ENCODE data around the gene STAC2. TPM values are rescaled to one million over a fixed set of nuclear protein-coding genes. Genes with fewer than 3 reads are reported as not detected.

Gene STAC2
- total RNA-seq, 1 experiment from 2014 or later: 1.3 TPM

DNA sequence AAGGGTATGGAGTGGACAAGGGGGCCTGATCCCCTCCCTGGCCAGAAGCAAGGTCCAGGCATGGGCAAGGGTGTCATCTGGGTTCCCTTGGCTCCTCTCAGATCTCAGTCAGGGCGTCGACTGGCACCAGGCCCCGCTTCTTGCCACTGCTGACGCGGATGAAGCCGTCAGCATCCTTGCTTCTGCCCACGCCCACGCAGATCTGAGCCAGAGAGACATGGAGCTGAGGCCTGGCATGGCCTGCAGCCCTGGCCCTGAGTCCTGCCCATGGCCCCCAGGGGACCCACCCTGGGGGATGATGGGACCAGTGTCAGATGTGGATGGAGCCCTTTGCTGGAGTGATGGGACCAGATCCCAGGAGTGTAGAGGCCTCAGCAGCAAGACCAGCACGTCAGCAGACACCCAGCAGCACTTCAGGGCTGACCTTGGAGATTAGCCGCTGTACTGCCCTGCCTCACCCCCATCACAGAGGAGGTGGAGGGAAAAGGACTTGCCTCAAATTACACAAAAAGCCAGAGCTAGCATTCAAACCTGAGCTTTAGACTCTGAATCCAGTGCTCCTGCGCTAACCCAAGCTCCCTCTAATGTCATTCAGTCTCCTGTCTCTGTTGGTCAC lies 13.4 kb downstream of the STAC2 start:
- intact Hi-C loops (cut with micrococcal nuclease; ENCODE audit: unreplicated experiment): no loop called here
- no TSS peak for BruUV-seq (replicated peaks)
- DNase-seq (ENCODE audit: low spot score): no peak
- no peaks in the 10 kb centered on the region for H3K27me3 ChIP-seq (replicated peaks; ENCODE audit: insufficient read depth, low read depth, low read length, poor library complexity)
- H3K4me1 ChIP-seq (ENCODE audit: insufficient read depth, low read length, poor library complexity, severe bottlenecking): peaks cover 19% of the 10 kb centered on the region
- CTCF ChIA-PET: no interaction called here
- no peak overlapping the region for H3K27ac ChIP-seq (ENCODE audit: low read depth, low read length, poor library complexity, severe bottlenecking)
- no peak overlapping the region for H3K4me3 ChIP-seq (ENCODE audit: low read depth, low read length, poor library complexity, severe bottlenecking)
- no peaks in the 10 kb centered on the region for H3K9me3 ChIP-seq (ENCODE audit: low read depth, low read length, poor library complexity, severe bottlenecking)
- TF ChIP-seq EZH2 (IDR thresholded peaks at IDR 0.05; ENCODE audit: borderline replicate concordance, low read depth, low read length, poor library complexity, severe bottlenecking) (no peak), CTCF (conservative IDR thresholded peaks at IDR 0.05; ENCODE audit: low read depth, low read length) (no peak)
- no peaks in the 10 kb centered on the region for H3K36me3 ChIP-seq (ENCODE audit: insufficient read depth, low read length, poor library complexity, severe bottlenecking)
- POLR2A ChIA-PET (ENCODE audit: low non-redundant PET): no interaction called here

DNA sequence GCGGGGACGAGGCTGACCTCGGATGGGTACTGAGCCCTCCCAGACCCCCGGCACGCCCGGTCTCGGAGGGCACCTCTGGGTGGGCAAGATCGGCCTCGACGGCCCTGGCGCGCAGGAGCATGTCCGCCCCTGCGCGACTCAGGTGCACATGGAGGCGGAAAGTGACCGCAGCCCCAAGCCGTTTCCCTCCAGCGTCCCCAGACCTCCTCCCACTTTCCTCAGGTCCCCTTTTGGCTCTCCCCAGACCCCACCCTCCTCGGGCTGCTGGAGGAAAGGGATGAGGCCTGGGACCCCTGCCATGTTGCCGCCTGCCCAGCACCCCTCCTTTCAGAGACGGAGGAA lies 15.7 kb downstream of the STAC2 start:
- H3K4me3 ChIP-seq (ENCODE audit: low read depth, low read length, poor library complexity, severe bottlenecking): peak overlapping the region; percentile 32
- TF ChIP-seq CTCF (conservative IDR thresholded peaks at IDR 0.05; ENCODE audit: low read depth, low read length) (no peak), EZH2 (IDR thresholded peaks at IDR 0.05; ENCODE audit: borderline replicate concordance, low read depth, low read length, poor library complexity, severe bottlenecking) (no peak)
- H3K4me1 ChIP-seq (ENCODE audit: insufficient read depth, low read length, poor library complexity, severe bottlenecking): peaks cover 22% of the 10 kb centered on the region
- CTCF ChIA-PET: no interaction called here
- H3K9me3 ChIP-seq (ENCODE audit: low read depth, low read length, poor library complexity, severe bottlenecking): no peaks in the 10 kb centered on the region
- POLR2A ChIA-PET (ENCODE audit: low non-redundant PET): interaction anchor here (1.1 kb wide), 1 partner anchor 10 kb away, joined by 6 read pairs; the partner anchor contains the start of gene RPL19
- H3K27me3 ChIP-seq (replicated peaks; ENCODE audit: insufficient read depth, low read depth, low read length, poor library complexity): no peaks in the 10 kb centered on the region
- no TSS peak for BruUV-seq (replicated peaks)
- no peaks in the 10 kb centered on the region for H3K36me3 ChIP-seq (ENCODE audit: insufficient read depth, low read length, poor library complexity, severe bottlenecking)
- peak overlapping the region; percentile 82 for H3K27ac ChIP-seq (ENCODE audit: low read depth, low read length, poor library complexity, severe bottlenecking)
- intact Hi-C loops (cut with micrococcal nuclease; ENCODE audit: unreplicated experiment): no loop called here
- no peak for DNase-seq (ENCODE audit: low spot score)

DNA sequence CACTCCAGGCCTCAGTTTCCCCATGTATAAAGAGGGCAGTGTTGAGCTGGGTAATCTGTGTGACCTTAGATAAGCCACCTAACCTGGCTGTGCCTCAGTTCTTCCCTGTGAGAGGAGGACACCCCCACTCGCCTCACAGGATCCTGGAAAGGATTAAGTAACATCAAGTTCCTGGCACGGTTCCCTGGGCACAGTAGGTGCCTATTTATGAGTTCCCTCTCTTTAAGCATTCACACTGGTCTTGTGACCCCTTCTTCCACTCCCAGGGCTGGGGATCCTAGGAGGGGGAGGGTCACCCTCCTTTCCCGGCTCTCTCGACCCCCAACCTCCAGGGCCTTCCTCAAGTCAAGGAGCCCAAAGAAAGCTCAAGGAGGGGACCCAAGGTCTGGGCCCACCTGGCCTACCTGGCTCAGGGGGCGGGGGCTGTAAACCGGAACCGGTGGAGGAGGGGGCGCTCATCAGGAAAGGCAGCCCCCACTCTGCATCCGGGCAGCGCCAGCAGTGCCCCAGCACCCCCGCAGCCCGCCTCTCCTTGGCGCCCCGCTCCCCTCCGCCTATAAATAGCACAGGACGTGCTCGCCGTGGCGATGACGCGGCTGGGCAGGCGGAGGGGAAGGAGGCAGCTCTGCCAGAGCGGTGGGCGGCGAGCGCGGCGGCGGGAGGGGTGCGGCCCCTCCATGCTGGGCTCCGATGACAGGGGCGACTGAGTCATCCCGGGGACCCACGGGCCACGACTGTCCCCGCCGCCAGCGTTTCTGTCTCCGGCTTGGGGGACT lies 16.2 kb downstream of the STAC2 start:
- Histone ChIP-seq H3K4me3 (ENCODE audit: low read depth, low read length, poor library complexity, severe bottlenecking) (peak overlapping the region; percentile 32), H3K9me3 (ENCODE audit: low read depth, low read length, poor library complexity, severe bottlenecking) (no peaks in the 10 kb centered on the region), H3K27me3 (replicated peaks; ENCODE audit: insufficient read depth, low read depth, low read length, poor library complexity) (no peaks in the 10 kb centered on the region), H3K4me1 (ENCODE audit: insufficient read depth, low read length, poor library complexity, severe bottlenecking) (peaks cover 22% of the 10 kb centered on the region), H3K27ac (ENCODE audit: low read depth, low read length, poor library complexity, severe bottlenecking) (peak overlapping the region; percentile 82), H3K36me3 (ENCODE audit: insufficient read depth, low read length, poor library complexity, severe bottlenecking) (no peaks in the 10 kb centered on the region)
- POLR2A ChIA-PET (ENCODE audit: low non-redundant PET): interaction anchor here (0.7 to 1.1 kb wide), 2 partner anchors 10 to 458 kb away, joined by 3 to 6 read pairs; partner anchors contain the start of gene RPL19
- CTCF ChIA-PET: interaction anchor here (1.0 to 3.7 kb wide), 4 partner anchors 23 to 36 kb away, joined by 3 to 40 read pairs (median 4); no protein-coding TSS in a partner anchor
- TF ChIP-seq EZH2 (IDR thresholded peaks at IDR 0.05; ENCODE audit: borderline replicate concordance, low read depth, low read length, poor library complexity, severe bottlenecking) (no peak), CTCF (conservative IDR thresholded peaks at IDR 0.05; ENCODE audit: low read depth, low read length) (no peak)
- peak; percentile 71 for DNase-seq (ENCODE audit: low spot score)
- no TSS peak for BruUV-seq (replicated peaks)
- intact Hi-C loops (cut with micrococcal nuclease; ENCODE audit: unreplicated experiment): no loop called here
